Measurements from ENCODE around the gene PADI3. TPM values are rescaled to one million over a fixed set of nuclear protein-coding genes. Genes with fewer than 3 reads are reported as not detected.

The PADI3 gene
- total and polyA plus RNA-seq, 2 of the 8 experiments (the other 6 are each of a cell fraction or from before 2014, with no cell fraction given): 0.37 to 0.94 TPM

DNA sequence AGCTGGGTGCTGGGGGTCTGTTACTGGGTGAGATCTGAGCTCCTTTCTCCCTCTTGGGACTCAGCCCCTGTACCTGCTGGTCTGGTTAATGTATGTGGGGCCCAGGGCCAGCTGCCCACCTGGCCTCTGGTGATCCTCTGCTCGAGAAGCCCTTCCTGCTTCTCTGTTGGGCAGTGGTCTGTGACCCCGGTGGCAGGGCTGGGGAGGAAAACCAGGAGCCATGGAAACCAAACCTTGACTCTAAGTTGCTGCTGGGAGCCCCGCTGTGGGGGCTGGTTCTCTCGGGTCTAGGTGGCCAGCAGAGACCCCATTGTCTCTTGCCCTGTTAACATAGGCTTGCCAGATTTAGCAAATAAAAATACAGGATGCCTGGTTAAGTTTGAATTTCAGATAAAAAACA lies 42.7 kb upstream of the PADI3 start (continued):
- TF ChIP-seq CTCF (IDR thresholded peaks at IDR 0.05; ENCODE audit: control extremely low read depth in 1 of 3, insufficient read depth in 1 of 3, low read depth in 1 of 3, low read length in 3 of 3): no peak
- TF ChIP-seq YY1 (IDR thresholded peaks at IDR 0.05; ENCODE audit: low read depth, low read length): no peak

Data from H1 (cell line).